HG02642 (cell line): ENCODE data around the gene RIMS1.
"Not testable (repeated sequence)": the region's sequence is repeated elsewhere in the genome, so short reads cannot be mapped to it uniquely, and the experiment has no call there.

Experiments
- ATAC-seq: cut with Tn5 transposase; IDR thresholded peaks from one replicate; pipeline ENCODE4 v1.9.1; 2021; ENCODE audit warnings: mild to moderate bottlenecking; ENCODE audit not compliant: unreplicated experiment, poor library complexity

RIMS1 gene

DNA sequence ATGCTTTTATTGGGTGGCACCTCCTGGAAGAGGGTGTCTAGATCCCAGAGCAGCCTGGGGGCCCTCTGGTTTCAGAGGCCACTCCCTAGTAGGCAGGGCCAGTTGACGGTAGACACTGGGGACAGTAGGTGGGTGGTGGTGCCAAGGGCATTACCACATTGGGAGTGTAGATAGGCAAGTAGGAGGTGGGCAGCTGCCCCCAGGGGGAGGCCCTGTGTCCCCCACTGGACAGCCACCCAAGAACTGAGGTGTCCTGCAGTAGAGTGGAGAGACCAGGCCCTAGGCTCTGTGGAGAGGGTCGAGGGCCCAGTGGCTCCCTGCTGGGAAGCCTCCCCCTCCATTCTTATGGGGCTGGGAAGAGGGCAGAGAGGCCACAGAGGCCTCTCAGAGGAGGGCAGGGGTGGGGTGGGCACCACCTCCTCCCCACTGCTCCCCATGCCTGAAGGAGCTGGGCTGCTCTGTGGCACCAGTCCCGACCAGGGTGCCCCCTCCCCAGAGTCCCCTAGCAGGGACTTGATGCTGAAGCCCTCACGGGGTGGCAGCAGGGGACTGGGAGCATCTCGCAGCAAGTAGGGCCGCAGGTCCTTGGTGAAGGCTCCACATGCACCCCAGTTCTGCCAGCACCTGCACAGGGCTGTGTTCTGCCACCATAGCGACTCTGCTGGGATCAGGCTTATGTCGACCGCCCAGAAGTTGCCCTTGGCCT is 430.5 kb downstream of the RIMS1 start:
- no peak for ATAC-seq

DNA sequence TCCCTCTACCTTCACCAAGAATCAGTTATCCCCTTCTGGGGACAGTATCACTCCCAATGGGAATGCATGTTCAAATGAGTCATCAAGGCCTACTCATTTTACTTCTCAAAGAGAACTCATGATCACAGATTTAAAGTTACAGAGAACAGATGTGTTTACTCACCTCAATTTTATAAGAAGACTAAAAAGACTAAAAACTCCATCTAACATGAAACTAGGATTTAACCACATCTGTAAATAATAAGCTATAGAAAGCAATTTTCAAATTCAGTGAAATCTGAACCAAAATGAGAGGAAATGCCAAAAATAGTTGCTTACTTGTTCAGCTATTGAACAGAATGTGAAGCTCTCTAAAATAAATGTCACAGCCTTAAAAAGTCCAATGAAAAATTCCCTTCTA is 435.4 kb downstream of the RIMS1 start:
- ATAC-seq, result no peak

- no peak for ATAC-seq
Measured at GRCh38 chr6:72322771-72323170, 436.4 kb downstream of the RIMS1 start.

GRCh38 chr6:72324591-72324990 is 438.2 kb downstream of the RIMS1 start:
- ATAC-seq, result no peak

DNA sequence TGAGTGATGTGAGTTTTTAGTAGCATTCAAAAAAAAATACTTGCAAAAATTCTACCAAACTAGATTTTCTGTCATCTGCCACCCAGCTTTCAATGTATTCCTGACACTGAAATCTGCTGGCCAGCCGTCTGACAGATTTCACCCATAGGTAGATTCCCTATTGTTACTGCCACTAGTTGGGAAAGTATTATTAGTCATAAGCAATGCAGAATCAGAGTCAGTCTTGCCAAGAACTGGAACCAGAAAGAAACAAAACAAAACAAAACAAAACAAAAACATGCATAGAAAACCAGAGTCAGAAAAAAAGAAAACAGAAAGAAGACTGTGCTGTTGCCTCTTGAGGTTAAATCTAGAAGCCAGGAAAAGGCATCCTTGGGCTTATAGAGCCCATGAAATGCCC is 442.4 kb downstream of the RIMS1 start:
- no peak for ATAC-seq

- not testable (repeated sequence) for ATAC-seq
Measured at GRCh38 chr6:72335203-72335602, 448.9 kb downstream of the RIMS1 start.

DNA sequence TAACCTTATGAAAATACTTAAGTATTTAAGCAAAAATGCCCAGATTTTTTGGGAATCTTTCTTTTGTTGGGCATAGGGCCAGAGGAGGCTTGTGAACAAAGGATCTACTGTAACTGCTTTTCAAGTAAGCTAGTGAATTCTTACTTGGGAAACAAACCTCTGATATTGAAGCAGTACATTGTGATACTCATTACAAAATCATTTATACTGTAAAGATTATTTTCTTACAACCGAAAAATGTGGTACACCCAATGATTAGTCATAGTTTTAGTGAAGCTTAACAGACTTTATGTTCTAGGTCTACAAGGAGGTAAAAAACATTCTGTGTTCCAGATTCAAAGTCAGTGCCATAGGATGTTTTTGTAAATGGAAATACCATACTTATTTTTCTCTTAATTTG is 462.6 kb downstream of the RIMS1 start:
- no peak for ATAC-seq

GRCh38 chr6:72350296-72350881 is 464.0 kb downstream of the RIMS1 start:
- ATAC-seq, result no peak

GRCh38 chr6:72363844-72364740 is 477.7 kb downstream of the RIMS1 start:
- ATAC-seq, result no peak

DNA sequence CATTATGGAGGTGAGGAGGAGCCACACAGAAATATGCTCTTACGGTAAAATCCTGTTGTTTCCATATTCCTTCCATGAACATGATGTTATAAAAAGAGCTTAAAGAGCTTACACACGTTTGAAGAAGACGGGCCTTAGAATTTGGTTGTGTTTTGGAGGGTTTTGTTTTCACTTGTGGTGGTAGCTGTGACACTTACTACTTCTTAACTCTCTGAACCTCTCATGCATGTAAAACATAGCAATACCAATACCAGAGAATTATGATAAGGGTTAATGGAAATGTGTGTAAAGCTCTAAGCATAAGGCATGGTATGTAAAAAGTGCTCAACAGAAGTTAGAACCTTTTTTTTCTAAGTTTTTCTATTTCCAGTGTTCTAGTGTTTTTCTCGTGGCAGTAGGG is 479.4 kb downstream of the RIMS1 start:
- ATAC-seq, result no peak

DNA sequence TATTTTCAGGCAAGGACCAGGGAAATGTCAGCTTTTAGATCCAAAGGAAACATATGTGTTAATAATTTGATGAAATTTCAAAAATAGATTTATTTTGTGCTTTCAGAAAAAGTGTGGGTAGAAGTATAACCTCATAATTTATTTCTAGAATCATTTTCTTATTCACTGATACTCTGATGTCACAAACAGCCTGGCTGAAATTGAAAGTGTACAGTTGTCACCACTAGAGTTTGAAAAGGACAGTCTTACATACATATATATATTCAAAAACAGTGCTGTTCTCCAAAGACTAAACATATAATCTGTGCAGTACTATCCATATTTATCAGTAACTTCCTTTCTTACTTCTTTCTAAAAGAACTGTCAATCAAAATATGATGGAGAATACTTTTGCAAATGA is 481.1 kb downstream of the RIMS1 start:
- no peak for ATAC-seq

DNA sequence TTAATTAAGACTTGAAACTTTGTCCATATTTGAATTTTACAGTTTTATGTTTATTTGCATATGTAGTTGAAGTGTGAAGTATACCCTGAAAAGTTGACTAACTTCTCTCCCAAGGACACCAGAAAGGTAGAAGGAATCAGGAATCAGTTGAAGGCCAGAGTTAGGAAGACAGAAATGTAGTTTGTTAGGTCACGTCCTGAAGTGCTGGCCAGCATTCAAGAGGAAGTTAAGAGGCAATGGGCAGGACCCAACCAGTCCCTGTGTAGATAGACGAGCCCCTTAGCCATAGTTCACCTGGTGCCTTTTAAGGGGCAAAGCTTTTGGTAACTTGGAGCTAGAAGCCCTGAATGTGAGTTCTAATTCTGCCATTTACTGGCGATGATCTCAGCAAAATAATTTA is 485.1 kb downstream of the RIMS1 start:
- ATAC-seq, result no peak

- ATAC-seq, result no peak
Measured at GRCh38 chr6:72374172-72374571, 487.8 kb downstream of the RIMS1 start.

- ATAC-seq, result no peak
Measured at GRCh38 chr6:72374857-72375256, 488.5 kb downstream of the RIMS1 start.

DNA sequence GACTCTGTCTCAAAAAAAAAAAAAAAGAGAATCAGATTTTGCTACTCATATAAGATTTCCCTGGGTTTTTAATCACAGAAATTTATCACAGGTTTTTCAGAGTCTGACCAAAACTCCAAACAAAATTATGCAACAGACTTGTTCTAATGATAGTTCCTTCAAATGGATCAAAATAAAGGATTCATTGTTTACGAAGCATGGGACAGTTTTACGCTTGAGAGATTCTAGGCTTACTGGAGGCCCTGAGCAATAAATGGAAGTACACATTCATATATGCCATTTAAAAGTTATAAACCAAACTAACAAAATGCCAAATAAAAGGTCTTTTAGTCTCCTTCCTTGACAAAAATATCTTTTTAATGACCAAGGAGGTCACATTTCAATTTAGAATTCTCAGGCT is 490.4 kb downstream of the RIMS1 start:
- no peak for ATAC-seq

GRCh38 chr6:72381076-72381475 is 494.7 kb downstream of the RIMS1 start:
- no peak for ATAC-seq

GRCh38 chr6:72382602-72383529 is 496.5 kb downstream of the RIMS1 start:
- ATAC-seq, result peak; percentile 99

DNA sequence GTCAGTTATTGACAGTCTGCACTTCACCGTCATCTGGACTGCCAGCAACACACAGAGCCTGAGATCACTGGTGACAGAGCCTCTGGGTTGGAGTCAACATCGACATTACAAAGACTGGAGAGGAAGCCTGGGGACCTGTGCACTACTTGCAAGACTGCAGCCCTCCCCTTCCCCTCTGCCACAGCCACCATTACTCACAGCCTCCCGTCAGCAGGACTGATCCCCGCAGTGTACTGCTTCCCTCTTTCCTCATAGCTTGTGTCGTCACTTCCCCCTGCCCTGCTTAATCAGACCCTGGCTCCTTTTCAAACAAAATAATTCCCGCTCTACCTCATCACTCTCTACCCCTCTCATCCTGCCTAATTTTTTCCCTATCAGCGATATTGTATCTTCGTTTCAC is 500.0 kb downstream of the RIMS1 start:
- no peak for ATAC-seq

- ATAC-seq, result no peak
Measured at GRCh38 chr6:72389698-72390097, 503.3 kb downstream of the RIMS1 start.

- no peak for ATAC-seq
Measured at GRCh38 chr6:72390548-72390947, 504.2 kb downstream of the RIMS1 start.
